IPS-15b (cell line): Measurements from ENCODE around the gene VEGFA.

Experiments used
- H3K27me3 ChIP-seq: one replicate; pipeline ENCODE4 v1.6.1; 2013; ENCODE audit warnings: low read length; ENCODE audit not compliant: control insufficient read depth, insufficient read depth
- H3K36me3 ChIP-seq: one replicate; pipeline ENCODE4 v1.6.1; 2013; ENCODE audit warnings: low read length; ENCODE audit not compliant: control insufficient read depth, insufficient read depth
- H3K4me1 ChIP-seq: one replicate; pipeline ENCODE4 v1.6.1; 2013; ENCODE audit warnings: mild to moderate bottlenecking, low read length; ENCODE audit not compliant: control insufficient read depth, insufficient read depth
- H3K4me3 ChIP-seq: one replicate; pipeline ENCODE4 v1.5.1; 2013; ENCODE audit warnings: low read depth, low read length
- H3K9ac ChIP-seq: one replicate; pipeline ENCODE4 v1.6.1; 2013; ENCODE audit warnings: low read depth, mild to moderate bottlenecking, low read length
- H3K9me3 ChIP-seq: one replicate; pipeline ENCODE4 v1.6.1; 2013; ENCODE audit warnings: mild to moderate bottlenecking, low read length; ENCODE audit not compliant: control insufficient read depth, insufficient read depth

VEGFA gene

GRCh38 chr6:43749461-43749860 lies 20.6 kb upstream of the VEGFA start:
- H3K4me1 ChIP-seq = peaks cover 2% of the 10 kb centered on the region
- no peak overlapping the region for H3K4me3 ChIP-seq
- no peaks in the 10 kb centered on the region for H3K9me3 ChIP-seq
- H3K27me3 ChIP-seq = no peaks in the 10 kb centered on the region
- no peaks in the 10 kb centered on the region for H3K36me3 ChIP-seq
- H3K9ac ChIP-seq = no peak overlapping the region

GRCh38 chr6:43750622-43751021 lies 19.4 kb upstream of the VEGFA start:
- Histone ChIP-seq H3K36me3 (no peaks in the 10 kb centered on the region), H3K9me3 (no peaks in the 10 kb centered on the region), H3K4me1 (peaks cover 2% of the 10 kb centered on the region)

GRCh38 chr6:43753570-43754183 lies 16.3 kb upstream of the VEGFA start:
- no peaks in the 10 kb centered on the region for H3K4me1 ChIP-seq
- H3K27me3 ChIP-seq = no peaks in the 10 kb centered on the region
- no peaks in the 10 kb centered on the region for H3K36me3 ChIP-seq
- H3K4me3 ChIP-seq = no peak overlapping the region
- no peaks in the 10 kb centered on the region for H3K9me3 ChIP-seq
- no peak overlapping the region for H3K9ac ChIP-seq

More at GRCh38 chr6:43750622-43751021, 19.4 kb upstream of the VEGFA start:
- Histone ChIP-seq H3K4me3 (no peak overlapping the region), H3K27me3 (no peaks in the 10 kb centered on the region), H3K9ac (no peak overlapping the region)

GRCh38 chr6:43757966-43758616 lies 11.9 kb upstream of the VEGFA start:
- Histone ChIP-seq H3K27me3 (no peaks in the 10 kb centered on the region), H3K4me1 (peaks cover 6% of the 10 kb centered on the region), H3K36me3 (no peaks in the 10 kb centered on the region), H3K9me3 (no peaks in the 10 kb centered on the region), H3K4me3 (no peak overlapping the region), H3K9ac (no peak overlapping the region)

GRCh38 chr6:43758617-43759050 lies 11.4 kb upstream of the VEGFA start:
- H3K4me3 ChIP-seq = no peak overlapping the region
- no peaks in the 10 kb centered on the region for H3K36me3 ChIP-seq
- H3K27me3 ChIP-seq = no peaks in the 10 kb centered on the region
- H3K9me3 ChIP-seq = no peaks in the 10 kb centered on the region
- no peak overlapping the region for H3K9ac ChIP-seq
- peaks cover 6% of the 10 kb centered on the region for H3K4me1 ChIP-seq

- Histone ChIP-seq H3K4me1 (peaks cover 6% of the 10 kb centered on the region), H3K27me3 (no peaks in the 10 kb centered on the region), H3K9me3 (no peaks in the 10 kb centered on the region), H3K9ac (no peak overlapping the region), H3K36me3 (no peaks in the 10 kb centered on the region), H3K4me3 (no peak overlapping the region)
These were observed 10.7 kb upstream of the VEGFA start for GRCh38 chr6:43759136-43759906.

- no peaks in the 10 kb centered on the region for H3K36me3 ChIP-seq
- no peaks in the 10 kb centered on the region for H3K27me3 ChIP-seq
- H3K4me3 ChIP-seq = no peak overlapping the region
- peaks cover 6% of the 10 kb centered on the region for H3K4me1 ChIP-seq
- no peak overlapping the region for H3K9ac ChIP-seq
- no peaks in the 10 kb centered on the region for H3K9me3 ChIP-seq
These were observed 10.2 kb upstream of the VEGFA start for GRCh38 chr6:43759907-43760206.

- H3K4me1 ChIP-seq = peaks cover 6% of the 10 kb centered on the region
- no peaks in the 10 kb centered on the region for H3K9me3 ChIP-seq
- no peaks in the 10 kb centered on the region for H3K36me3 ChIP-seq
- no peak overlapping the region for H3K9ac ChIP-seq
- H3K4me3 ChIP-seq = no peak overlapping the region
- H3K27me3 ChIP-seq = no peaks in the 10 kb centered on the region
These were observed 9.5 kb upstream of the VEGFA start for GRCh38 chr6:43760210-43761168.

- peaks cover 7% of the 10 kb centered on the region for H3K27me3 ChIP-seq
These were observed 8.2 kb upstream of the VEGFA start for GRCh38 chr6:43761666-43762409.

GRCh38 chr6:43762410-43762768 lies 7.6 kb upstream of the VEGFA start:
- Histone ChIP-seq H3K36me3 (no peaks in the 10 kb centered on the region), H3K9ac (no peak overlapping the region), H3K27me3 (peaks cover 7% of the 10 kb centered on the region), H3K4me3 (no peak overlapping the region), H3K9me3 (no peaks in the 10 kb centered on the region), H3K4me1 (peaks cover 14% of the 10 kb centered on the region)

More at GRCh38 chr6:43761666-43762409, 8.2 kb upstream of the VEGFA start:
- no peak overlapping the region for H3K4me3 ChIP-seq
- no peak overlapping the region for H3K9ac ChIP-seq
- H3K4me1 ChIP-seq = peaks cover 11% of the 10 kb centered on the region
- no peaks in the 10 kb centered on the region for H3K9me3 ChIP-seq
- no peaks in the 10 kb centered on the region for H3K36me3 ChIP-seq
